Erythroblast (primary cell): Measurements from ENCODE around the gene HABP2.

Experiments used
- GATA1 ChIP-seq: IDR thresholded peaks from 2 replicates; pipeline ENCODE4 v1.6.1; 2011; ENCODE audit warnings: low read depth, mild to moderate bottlenecking, control low read depth, low read length, moderate library complexity
- POLR2A ChIP-seq: IDR thresholded peaks from 2 replicates; pipeline ENCODE4 v1.6.1; 2011; ENCODE audit warnings: mild to moderate bottlenecking, low read length

DNA sequence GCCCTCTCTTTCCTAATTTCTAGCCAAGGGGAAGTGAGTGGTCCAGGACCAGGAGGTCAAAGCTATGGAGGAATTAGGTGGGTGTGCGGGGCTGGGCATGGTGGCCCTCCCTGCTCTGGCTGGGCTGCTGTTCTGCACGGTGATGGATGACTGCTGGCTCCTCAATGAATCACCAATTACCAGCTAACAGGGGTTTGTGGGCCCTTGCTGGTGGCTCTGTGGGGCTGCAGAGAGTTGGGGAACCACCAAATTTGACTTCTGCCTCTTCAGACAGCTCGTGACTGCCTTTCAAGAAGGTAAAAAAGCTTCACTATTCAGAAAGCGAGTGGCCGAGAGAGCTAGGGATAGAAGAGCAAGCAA is 35.0 kb upstream of the HABP2 start:
- no peak for TF ChIP-seq POLR2A
- no peak for TF ChIP-seq GATA1
